Esophagus muscularis mucosa (tissue), 4 donors: ENCODE results near the gene WNT7A. TPM values are rescaled to one million over a fixed set of nuclear protein-coding genes. Genes with fewer than 3 reads are reported as not detected.

Experiments used
- DNase-seq: peaks from one replicate; pipeline ENCODE4 v3.0.0-alpha.2; 2017; ENCODE audit errors: extremely low spot score
- H3K27ac ChIP-seq, 4 donors: fragments of 200-600 bp; sonication (generic); replicated peaks in 1 of 4; 1 replicate in 3 of 4; 2 replicates in 1 of 4; pipeline ENCODE4 v1.5.1; 2016 to 2019; ENCODE audit warnings: mild to moderate bottlenecking in 1 of 4
- H3K27me3 ChIP-seq, 4 donors: fragments of 200-600 bp; sonication (generic); one replicate each; pipeline versions ENCODE4 v1.5.1 to v1.6.0; 2016 to 2019
- H3K36me3 ChIP-seq, 4 donors: fragments of 200-600 bp; sonication (generic); one replicate each; pipeline ENCODE4 v1.5.1; 2016 to 2019
- H3K4me1 ChIP-seq, 4 donors: fragments of 200-600 bp; sonication (generic); one replicate each; pipeline ENCODE4 v1.5.1; 2016 to 2019
- H3K4me3 ChIP-seq, 4 donors: fragments of 200-600 bp; sonication (generic); 1 replicate in 2 of 4; 2 replicates in 2 of 4; pipeline ENCODE4 v1.5.1; 2016 to 2019; ENCODE audit warnings: mild to moderate bottlenecking in 4 of 4, moderate library complexity in 1 of 4
- H3K9me3 ChIP-seq, 4 donors: fragments of 200-600 bp; sonication (generic); 1 replicate in 3 of 4; 2 replicates in 1 of 4; pipeline ENCODE4 v1.5.1; 2016 to 2019
- CTCF ChIP-seq, 3 experiments: fragments of 200-600 bp in 2 of 3; fragments of 450-650 bp in 1 of 3; sonication (generic) in 2 of 3; IDR thresholded peaks; one replicate each; pipeline ENCODE4 v1.5.1; 2017 to 2019; ENCODE audit warnings: antibody characterized with exemption in 3 of 3, mild to moderate bottlenecking in 2 of 3, moderate library complexity in 1 of 3
- EP300 ChIP-seq: sonication (generic); formaldehyde crosslinking; IDR thresholded peaks from one replicate; pipeline ENCODE4 v1.6.1; 2017; ENCODE audit warnings: antibody characterized with exemption
- POLR2A ChIP-seq: fragments of 450-650 bp; IDR thresholded peaks from one replicate; pipeline ENCODE4 v1.6.1; 2017; ENCODE audit warnings: antibody characterized with exemption, moderate library complexity, mild to moderate bottlenecking, low read depth
- POLR2AphosphoS5 ChIP-seq, 2 donors: sonication (generic); formaldehyde crosslinking; IDR thresholded peaks; one replicate each; pipeline ENCODE4 v1.6.1; 2017; ENCODE audit warnings: antibody characterized with exemption in 2 of 2
- WGBS: methylation state at CpG from one replicate; pipeline ENCODE4 v1.1.5; 2018; 5-methylcytosine and 5-hydroxymethylcytosine counted together
- intact Hi-C: fragments of 100-400 bp; cut with DNase I; formaldehyde crosslinking; loops from one replicate; pipeline ENCODE4 v1.15.1; 2023
- total RNA-seq, 4 donors: library from RNA; depleted of rRNA; stranded (reverse); fragments of >200 nt; gene quantifications; one replicate each; pipeline versions ENCODE4 v1.1.0 to v1.2.1, GENCODE V29; 2016

The WNT7A gene
- total RNA-seq, 4 donors from 2014 or later: not detected

GRCh38 chr3:13851997-13852637 is 27.8 kb downstream of the WNT7A start:
- H3K9me3 ChIP-seq: peaks cover 0 to 3% (median 0%) of the 10 kb centered on the region in 4 donors
- H3K4me1 ChIP-seq: no peaks in the 10 kb centered on the region
- no peak overlapping the region for H3K4me3 ChIP-seq
- DNase-seq: no peak
- peaks cover 0 to 68% (median 2%) of the 10 kb centered on the region in 4 donors for H3K27me3 ChIP-seq
- no peak overlapping the region for H3K27ac ChIP-seq
- intact Hi-C loops: no loop called here
- WGBS: 86% methylated on average over 11 of the region's 17 CpGs
- no peak for TF ChIP-seq CTCF (IDR thresholded peaks at IDR 0.05)
- no peak for TF ChIP-seq POLR2AphosphoS5 (IDR thresholded peaks at IDR 0.05)
- no peak for TF ChIP-seq POLR2A
- no peak for TF ChIP-seq EP300
- H3K36me3 ChIP-seq: no peaks in the 10 kb centered on the region

DNA sequence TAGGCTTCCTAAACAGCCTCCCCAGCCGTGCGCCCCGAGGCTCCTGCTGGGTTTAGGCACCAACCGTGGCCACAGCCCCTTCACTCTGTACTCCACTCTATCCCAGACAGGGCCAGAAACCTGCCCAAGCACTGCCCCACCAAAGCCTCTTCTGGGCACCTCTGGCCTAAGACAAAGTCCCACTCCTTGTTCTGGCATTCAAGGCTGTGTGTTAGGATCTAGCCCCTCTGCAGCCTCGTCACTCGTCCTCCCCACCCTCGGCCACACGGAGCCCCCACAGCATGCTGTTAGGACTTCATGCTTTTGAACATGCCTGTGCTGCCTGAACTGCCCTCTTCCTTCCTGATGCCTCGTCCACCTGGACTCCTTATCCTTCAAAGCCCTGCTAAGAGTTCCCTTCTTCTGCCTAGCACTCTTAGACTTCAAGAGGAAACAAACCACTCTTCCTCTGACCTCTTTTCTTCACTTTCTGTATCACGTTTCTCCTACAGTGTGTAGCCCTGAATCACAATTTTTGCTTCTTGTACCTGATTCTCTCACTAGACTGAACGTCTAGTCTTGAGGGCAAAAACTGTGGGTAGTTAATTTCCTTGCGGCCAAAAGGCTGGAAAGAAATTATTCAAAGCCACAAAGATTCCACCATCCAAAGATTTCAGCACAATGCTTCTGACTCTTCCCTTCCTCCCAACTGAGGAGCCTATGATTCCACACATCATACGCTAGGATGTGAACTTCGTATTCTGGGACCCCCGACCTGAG is 28.6 kb downstream of the WNT7A start:
- TF ChIP-seq POLR2A (no peak), EP300 (no peak), POLR2AphosphoS5 (IDR thresholded peaks at IDR 0.05) (no peak), CTCF (IDR thresholded peaks at IDR 0.05) (no peak)
- DNase-seq: no peak
- Histone ChIP-seq H3K4me1 (no peaks in the 10 kb centered on the region), H3K27ac (no peak overlapping the region), H3K36me3 (no peaks in the 10 kb centered on the region), H3K27me3 (peaks cover 0 to 70% (median 2%) of the 10 kb centered on the region in 4 donors), H3K9me3 (peaks cover 0 to 3% (median 0%) of the 10 kb centered on the region in 4 donors), H3K4me3 (no peak overlapping the region)
- 80% methylated on average over 15 of the region's 15 CpGs for WGBS
- intact Hi-C loops: no loop called here

DNA sequence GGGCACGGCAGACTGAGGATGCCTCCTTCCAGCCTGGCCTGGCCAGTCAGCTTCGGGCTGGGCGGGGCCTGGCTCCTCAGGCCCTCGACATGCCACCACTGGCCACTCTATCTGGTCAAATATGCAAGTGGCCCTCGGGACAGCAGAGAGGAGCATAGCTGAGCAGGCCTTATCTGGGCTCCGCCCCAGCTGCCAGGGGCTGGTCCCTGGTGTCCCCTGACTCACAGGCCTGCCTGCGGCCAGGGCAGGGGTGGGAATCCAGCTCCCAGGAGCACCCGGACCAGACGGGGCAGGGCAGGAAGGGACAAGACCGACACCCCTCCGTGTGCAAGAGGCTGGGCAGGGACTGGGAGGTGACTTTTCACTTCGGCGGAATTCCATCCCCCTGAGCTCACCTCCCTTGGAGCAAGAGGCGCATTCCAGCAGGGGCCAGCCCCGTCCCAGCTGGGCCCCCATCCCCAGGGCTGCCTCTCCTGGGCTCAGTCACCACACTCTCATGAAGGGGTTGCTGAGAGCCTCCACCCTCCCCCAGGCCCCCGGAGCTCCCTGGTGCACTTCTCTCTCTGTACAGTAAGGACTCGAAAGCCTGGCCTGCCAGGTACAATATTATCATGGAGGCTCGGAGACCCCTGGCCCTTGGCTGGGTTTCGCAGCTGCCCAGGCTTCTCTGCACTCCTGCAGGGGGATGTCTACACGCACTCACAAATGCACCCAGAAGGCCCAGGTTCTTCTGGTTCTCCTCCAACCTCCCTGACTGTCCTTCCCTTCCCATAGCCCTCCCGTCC is 29.5 kb downstream of the WNT7A start:
- TF ChIP-seq EP300 (no peak), POLR2AphosphoS5 (IDR thresholded peaks at IDR 0.05) (no peak), CTCF (IDR thresholded peaks at IDR 0.05) (no peak)
- WGBS: 46% methylated on average over 5 of the region's 21 CpGs
- Histone ChIP-seq H3K9me3 (peaks cover 0 to 3% (median 0%) of the 10 kb centered on the region in 4 donors), H3K27ac (no peak overlapping the region), H3K4me1 (no peaks in the 10 kb centered on the region), H3K36me3 (no peaks in the 10 kb centered on the region), H3K27me3 (peaks cover 0 to 70% (median 2%) of the 10 kb centered on the region in 4 donors), H3K4me3 (no peak overlapping the region)
- DNase-seq: no peak
- intact Hi-C loops: no loop called here

DNA sequence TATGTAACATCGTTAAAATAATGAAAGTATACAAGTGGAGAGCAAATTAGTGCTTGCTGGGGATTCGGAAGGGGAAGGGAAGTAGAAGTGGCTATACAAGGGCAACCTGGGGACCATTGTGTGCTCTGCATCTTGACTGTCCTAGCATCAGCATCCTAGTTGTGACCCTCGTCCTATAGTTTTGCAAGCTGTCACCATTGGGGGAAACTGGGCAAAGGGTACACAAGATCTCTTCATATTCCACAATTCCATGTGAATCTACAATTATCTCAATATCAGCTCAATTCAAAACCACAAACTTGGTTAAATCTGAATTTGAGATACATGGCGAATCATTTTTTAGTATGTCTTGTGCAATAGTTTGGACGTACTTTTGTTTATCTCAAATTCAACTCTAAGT is 30.9 kb downstream of the WNT7A start:
- DNase-seq: no peak
- TF ChIP-seq POLR2A (no peak), EP300 (no peak), POLR2AphosphoS5 (IDR thresholded peaks at IDR 0.05) (no peak)
- intact Hi-C loops: no loop called here
- H3K27ac ChIP-seq: no peak overlapping the region
- no peak overlapping the region for H3K4me3 ChIP-seq
- H3K9me3 ChIP-seq: peaks cover 0 to 3% (median 0%) of the 10 kb centered on the region in 4 donors
- no peaks in the 10 kb centered on the region for H3K4me1 ChIP-seq
- WGBS: 80% methylated on average over 5 of the region's 5 CpGs
- no peaks in the 10 kb centered on the region for H3K36me3 ChIP-seq
- peaks cover 0 to 70% (median 2%) of the 10 kb centered on the region in 4 donors for H3K27me3 ChIP-seq
